ENCODE results near the gene FOCAD. TPM values are rescaled to one million over a fixed set of nuclear protein-coding genes. Genes with fewer than 3 reads are reported as not detected.

The FOCAD gene
- total and polyA plus RNA-seq, 2 donors (not counting 1 experiment from before 2014, with no cell fraction given), result 4.0 to 10.1 TPM

GRCh38 chr9:20978249-20978648 is 294.2 kb downstream of the FOCAD start:
- Mint-ChIP-seq H3K4me1 (peaks cover 13% of the 10 kb centered on the region), H3K4me3 (no peak overlapping the region), H3K27ac (no peak overlapping the region), H3K9me3 (ENCODE audit: insufficient read depth) (peaks cover 2% of the 10 kb centered on the region), H3K27me3 (no peaks in the 10 kb centered on the region)
- no peak for TF ChIP-seq EZH2 (IDR thresholded peaks at IDR 0.05; ENCODE audit: borderline replicate concordance, insufficient read depth, low read depth, low read length, poor library complexity, severe bottlenecking)
- no peak overlapping the region for H3K9ac ChIP-seq (ENCODE audit: low read length)
- peaks cover 0 to 2% of the 10 kb centered on the region in 2 experiments for H3K36me3 ChIP-seq (replicated peaks in 1 of 2; ENCODE audit: control extremely low read depth in 1 of 2, control insufficient read depth in 1 of 2, extremely low read depth in 1 of 2, insufficient read depth in 2 of 2, low read length in 1 of 2)
- ChIA-PET CTCF (no interaction called here), POLR2A (no interaction called here)
- no peak overlapping the region for H3K27ac ChIP-seq (ENCODE audit: low read length in 2 of 2)
- no CpG with 5 or more reads among the region's 2 CpGs for WGBS (ENCODE audit: insufficient coverage)
- no peak for ATAC-seq (ENCODE audit: low read depth)
- no peaks in the 10 kb centered on the region for H3K27me3 ChIP-seq (replicated peaks in 1 of 4; ENCODE audit: control extremely low read depth in 1 of 4, control insufficient read depth in 3 of 4, insufficient read depth in 4 of 4, low read length in 3 of 4)
- H2AFZ ChIP-seq (ENCODE audit: insufficient read depth, low read depth, low read length, poor library complexity, severe bottlenecking), result no peak overlapping the region
- H3K4me3 ChIP-seq (ENCODE audit: control extremely low read depth in 1 of 5, extremely low read depth in 1 of 5, insufficient read depth in 1 of 5, low read depth in 2 of 5, low read length in 4 of 5), result no peak overlapping the region
- peaks cover 0 to 17% (median 9%) of the 10 kb centered on the region in 3 donors for H3K9me3 ChIP-seq (ENCODE audit: control extremely low read depth in 1 of 3, control insufficient read depth in 2 of 3, insufficient read depth in 1 of 3, low read length in 2 of 3)
- no peak overlapping the region for H3K4me2 ChIP-seq (replicated peaks; ENCODE audit: low read depth, low read length, poor library complexity, severe bottlenecking)
- H3K79me2 ChIP-seq (ENCODE audit: control insufficient read depth, insufficient read depth, low read length), result no peaks in the 10 kb centered on the region
- H4K20me1 ChIP-seq (ENCODE audit: control insufficient read depth, insufficient read depth, low read length, poor library complexity, severe bottlenecking), result no peaks in the 10 kb centered on the region
- intact Hi-C loops (cut with micrococcal nuclease), result no loop called here
- DNase-seq, result no peak
- H3K4me1 ChIP-seq (ENCODE audit: control insufficient read depth in 2 of 2, insufficient read depth in 2 of 2, low read length in 2 of 2), result peaks cover 13 to 15% of the 10 kb centered on the region in 2 donors

DNA sequence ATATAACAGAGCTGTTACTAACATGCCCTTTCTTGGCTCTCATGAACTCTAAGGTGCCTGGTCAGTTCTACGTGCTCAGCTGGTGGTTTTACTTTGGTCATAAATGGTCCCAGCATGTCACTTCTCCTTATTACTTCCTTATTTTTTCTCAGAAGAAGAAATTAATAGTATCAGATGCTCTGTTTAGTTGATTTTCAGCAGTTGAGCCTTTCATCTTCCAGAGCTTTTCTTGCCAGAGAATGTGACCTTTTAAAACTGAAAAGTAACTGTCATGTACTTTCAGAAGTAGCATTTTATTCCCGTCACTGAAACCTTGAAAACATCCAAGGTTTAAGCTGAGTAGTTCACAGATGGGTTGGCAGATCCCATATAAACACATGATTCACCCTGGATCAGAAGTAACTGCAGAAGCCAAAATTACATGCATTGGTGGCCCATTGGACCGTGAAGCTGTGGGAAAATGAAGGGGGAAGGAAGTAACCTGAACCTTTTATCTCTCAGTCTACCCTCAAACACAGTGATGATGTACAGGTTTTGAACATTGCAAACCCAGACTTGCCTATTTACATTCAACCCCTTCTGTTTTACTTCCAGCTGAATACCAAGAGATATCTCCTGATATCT is 296.9 kb downstream of the FOCAD start:
- intact Hi-C loops (cut with micrococcal nuclease), result no loop called here
- no peaks in the 10 kb centered on the region for H4K20me1 ChIP-seq (ENCODE audit: control insufficient read depth, insufficient read depth, low read length, poor library complexity, severe bottlenecking)
- Mint-ChIP-seq H3K27me3 (no peaks in the 10 kb centered on the region), H3K4me1 (peaks cover 13% of the 10 kb centered on the region), H3K9me3 (ENCODE audit: insufficient read depth) (no peaks in the 10 kb centered on the region), H3K4me3 (no peak overlapping the region), H3K27ac (no peak overlapping the region)
- H3K79me2 ChIP-seq (ENCODE audit: control insufficient read depth, insufficient read depth, low read length), result no peaks in the 10 kb centered on the region
- no peak overlapping the region for H3K9ac ChIP-seq (ENCODE audit: low read length)
- CTCF ChIA-PET, result no interaction called here
- WGBS (ENCODE audit: insufficient coverage), result no CpG with 5 or more reads among the region's 3 CpGs
- no peaks in the 10 kb centered on the region for H3K27me3 ChIP-seq (replicated peaks in 1 of 4; ENCODE audit: control extremely low read depth in 1 of 4, control insufficient read depth in 3 of 4, insufficient read depth in 4 of 4, low read length in 3 of 4)
- peak; percentile 7 for DNase-seq
- peaks cover 13 to 15% of the 10 kb centered on the region in 2 donors for H3K4me1 ChIP-seq (ENCODE audit: control insufficient read depth in 2 of 2, insufficient read depth in 2 of 2, low read length in 2 of 2)
- H3K36me3 ChIP-seq (replicated peaks in 1 of 2; ENCODE audit: control extremely low read depth in 1 of 2, control insufficient read depth in 1 of 2, extremely low read depth in 1 of 2, insufficient read depth in 2 of 2, low read length in 1 of 2), result peaks cover 0 to 2% of the 10 kb centered on the region in 2 experiments
- H3K4me3 ChIP-seq (ENCODE audit: control extremely low read depth in 1 of 5, extremely low read depth in 1 of 5, insufficient read depth in 1 of 5, low read depth in 2 of 5, low read length in 4 of 5), result no peak overlapping the region
- no peak overlapping the region for H2AFZ ChIP-seq (ENCODE audit: insufficient read depth, low read depth, low read length, poor library complexity, severe bottlenecking)
- TF ChIP-seq EZH2 (IDR thresholded peaks at IDR 0.05; ENCODE audit: borderline replicate concordance, insufficient read depth, low read depth, low read length, poor library complexity, severe bottlenecking) (no peak), CTCF (IDR thresholded peaks at IDR 0.05) (no peak)
- no peak overlapping the region for H3K27ac ChIP-seq (ENCODE audit: low read length in 2 of 2)
- POLR2A ChIA-PET, result no interaction called here
- H3K9me3 ChIP-seq (ENCODE audit: control extremely low read depth in 1 of 3, control insufficient read depth in 2 of 3, insufficient read depth in 1 of 3, low read length in 2 of 3), result no peaks in the 10 kb centered on the region
- peak overlapping the region; percentile 34 for H3K4me2 ChIP-seq (replicated peaks; ENCODE audit: low read depth, low read length, poor library complexity, severe bottlenecking)
- no peak for ATAC-seq (ENCODE audit: low read depth)
